Activated gamma-delta T cell (primary cell): Measurements from ENCODE around the gene REP15.
"Not testable (repeated sequence)": the region's sequence is repeated elsewhere in the genome, so short reads cannot be mapped to it uniquely, and the experiment has no call there.

ENCODE experiments used
- DNase-seq: peaks from one replicate; lab custom pipeline; 2025; lab: John Stamatoyannopoulos, UW

The REP15 gene

DNA sequence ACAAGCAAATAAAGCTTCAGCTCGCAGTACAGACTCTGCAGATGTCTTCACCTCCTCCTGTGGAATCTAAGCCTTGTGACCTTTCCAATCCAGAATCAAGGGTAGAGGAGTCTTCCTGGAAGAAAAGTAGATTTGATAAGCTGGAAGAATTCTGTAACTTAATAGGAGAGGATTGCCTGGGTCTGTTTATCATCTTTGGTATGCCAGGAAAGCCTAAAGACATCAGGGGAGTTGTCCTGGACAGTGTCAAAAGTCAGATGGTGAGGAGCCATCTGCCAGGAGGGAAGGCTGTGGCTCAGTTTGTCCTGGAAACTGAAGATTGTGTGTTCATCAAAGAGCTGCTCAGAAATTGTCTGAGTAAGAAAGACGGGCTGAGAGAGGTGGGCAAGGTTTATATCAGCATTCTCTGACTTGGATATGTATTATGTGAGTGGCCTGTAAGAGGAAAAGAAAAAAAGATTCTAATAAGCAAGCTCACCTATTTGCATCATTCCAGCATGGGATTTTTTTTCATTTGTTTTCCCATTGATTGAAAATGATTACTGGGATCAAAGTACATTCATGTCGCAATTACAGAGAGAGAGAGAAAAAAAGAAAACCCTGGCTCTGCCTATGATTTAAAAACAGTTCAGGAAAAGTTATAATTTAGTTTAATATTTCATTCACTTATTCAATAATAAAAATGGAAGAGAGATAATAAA lies 767 bp downstream of the REP15 start:
- no peak for DNase-seq

DNA sequence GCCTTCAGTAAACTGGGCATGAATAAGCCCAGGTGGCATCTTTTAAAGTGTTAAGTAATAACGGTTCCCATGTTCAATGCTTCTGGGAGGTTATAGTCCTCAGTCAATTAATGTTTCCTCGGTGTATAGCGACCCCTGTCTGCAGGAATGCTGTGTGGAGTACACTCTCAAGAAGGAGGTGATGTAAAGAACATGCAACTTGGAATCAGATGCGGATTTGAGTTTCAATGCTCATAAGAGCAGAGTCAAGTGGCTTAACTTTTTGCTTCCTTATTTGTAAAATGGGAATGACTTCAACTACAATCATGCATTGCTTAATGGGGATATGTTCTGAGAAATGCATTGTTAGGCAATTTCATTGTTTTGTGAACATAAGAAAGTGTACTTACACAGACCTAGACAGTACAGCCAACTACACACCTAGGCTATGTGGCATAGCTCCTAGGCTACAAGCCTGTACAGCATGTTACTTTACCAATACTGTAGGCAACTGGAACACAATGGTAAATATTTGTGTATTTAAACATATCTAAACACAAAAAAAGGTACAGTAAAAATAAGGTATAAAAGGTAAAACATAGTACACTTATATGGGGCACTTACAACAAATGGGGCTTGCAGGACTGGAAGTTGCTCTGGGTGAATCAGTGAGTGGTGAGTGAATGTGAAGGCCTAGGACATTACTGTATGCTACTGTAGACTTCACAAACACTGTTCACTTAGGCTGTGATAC lies 7.6 kb downstream of the REP15 start:
- no peak for DNase-seq

DNA sequence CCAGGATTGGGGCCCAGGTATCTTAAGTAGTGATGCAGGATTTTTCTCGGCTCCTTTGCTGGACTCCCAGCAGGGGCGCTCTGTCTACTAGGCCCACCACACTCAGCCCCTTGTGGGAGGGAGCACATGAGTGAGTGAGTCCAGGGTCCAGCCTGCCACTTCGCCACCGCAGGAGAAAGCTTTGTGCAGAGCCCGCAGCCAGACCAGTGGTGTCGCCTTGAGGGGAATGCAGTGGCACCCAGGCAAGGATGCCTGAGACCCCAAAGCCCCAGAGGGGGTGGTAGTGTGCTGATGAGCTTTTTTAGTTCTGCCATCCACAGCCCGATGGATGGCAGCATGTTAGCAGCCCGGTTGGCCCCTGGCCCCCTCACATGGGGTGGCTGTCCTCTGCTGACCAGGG lies 9.0 kb downstream of the REP15 start:
- no peak for DNase-seq

DNA sequence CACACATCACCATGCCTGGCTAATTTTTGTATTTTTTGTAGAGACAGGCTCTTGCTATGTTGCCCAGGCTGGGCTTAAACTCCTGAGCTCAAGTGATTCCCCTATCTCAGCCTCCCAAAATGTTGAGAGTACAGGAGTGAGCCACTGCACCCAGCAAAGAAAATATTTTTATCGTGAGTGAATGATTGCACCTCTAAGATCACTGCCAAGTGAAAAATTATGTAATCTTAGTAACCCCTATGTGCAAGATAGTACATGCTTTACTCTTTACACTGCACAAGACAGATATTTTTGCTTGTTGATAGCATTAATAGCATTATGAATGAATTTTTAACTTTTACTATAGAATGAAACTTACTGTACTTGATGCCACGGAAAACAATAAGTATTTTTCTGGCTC lies 11.0 kb downstream of the REP15 start:
- no peak for DNase-seq

DNA sequence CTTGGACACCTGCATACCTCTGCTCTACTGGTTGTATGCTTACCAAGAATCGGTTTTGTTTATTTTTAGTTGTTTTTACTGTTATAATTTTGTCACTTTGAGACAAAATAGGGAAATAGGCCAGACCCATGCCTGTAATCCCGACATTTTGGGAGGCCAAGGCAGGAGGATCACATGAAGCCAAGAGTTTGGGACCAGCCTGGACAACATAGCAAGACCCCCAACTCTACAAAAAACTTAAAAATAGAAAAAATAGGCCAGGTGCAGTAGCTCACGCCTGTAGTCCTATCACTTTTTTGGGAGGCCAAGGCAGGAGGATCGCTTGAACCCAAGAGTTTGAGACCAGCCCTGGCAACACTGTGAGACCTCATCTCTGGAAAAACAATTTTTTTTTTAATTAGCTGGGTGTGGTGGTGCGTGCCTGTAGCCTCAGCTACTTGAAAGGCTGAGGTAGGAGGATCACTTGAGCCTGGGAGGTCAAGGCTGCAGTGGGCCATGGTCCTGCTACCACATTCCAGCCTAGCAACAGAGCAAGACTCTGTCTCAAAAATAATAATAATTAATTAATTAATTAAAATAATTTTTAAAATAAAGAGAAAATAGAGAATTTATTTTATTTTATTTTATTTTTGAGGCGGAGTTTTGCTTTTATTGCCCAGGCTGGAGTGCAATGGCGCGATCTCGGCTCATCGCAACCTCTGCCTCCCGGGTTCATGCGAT lies 13.1 kb downstream of the REP15 start:
- DNase-seq, result no peak

DNA sequence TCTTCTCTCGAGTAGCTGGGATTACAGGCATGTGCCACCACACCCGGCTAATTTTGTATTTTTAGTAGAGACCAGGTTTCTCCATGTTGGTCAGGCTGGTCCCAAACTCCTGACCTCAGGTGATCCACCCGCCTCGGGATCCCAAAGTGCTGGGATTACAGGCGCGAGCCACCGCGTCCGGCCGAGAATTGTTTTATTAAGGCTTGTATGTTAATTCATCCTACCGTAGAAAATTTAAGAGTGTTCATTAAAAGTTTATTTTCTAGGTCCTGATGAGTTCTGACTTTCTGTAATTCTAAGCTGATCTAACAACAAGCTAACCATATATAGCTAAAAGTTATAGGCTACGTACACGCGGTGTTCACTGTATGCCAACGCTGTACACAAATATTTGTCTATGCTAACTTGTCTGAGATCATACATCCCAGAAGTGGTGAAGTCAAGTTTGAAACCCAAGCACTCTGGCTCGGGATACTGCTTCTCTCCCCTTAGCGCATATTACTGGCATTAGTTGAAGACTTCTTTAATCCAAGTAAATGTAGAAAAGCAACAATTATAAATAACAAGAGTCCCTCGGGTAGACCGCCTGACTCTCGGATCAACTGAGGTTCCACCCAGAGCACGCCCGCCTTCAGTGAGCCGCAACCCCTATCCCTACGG lies 13.8 kb downstream of the REP15 start:
- DNase-seq, result no peak

DNA sequence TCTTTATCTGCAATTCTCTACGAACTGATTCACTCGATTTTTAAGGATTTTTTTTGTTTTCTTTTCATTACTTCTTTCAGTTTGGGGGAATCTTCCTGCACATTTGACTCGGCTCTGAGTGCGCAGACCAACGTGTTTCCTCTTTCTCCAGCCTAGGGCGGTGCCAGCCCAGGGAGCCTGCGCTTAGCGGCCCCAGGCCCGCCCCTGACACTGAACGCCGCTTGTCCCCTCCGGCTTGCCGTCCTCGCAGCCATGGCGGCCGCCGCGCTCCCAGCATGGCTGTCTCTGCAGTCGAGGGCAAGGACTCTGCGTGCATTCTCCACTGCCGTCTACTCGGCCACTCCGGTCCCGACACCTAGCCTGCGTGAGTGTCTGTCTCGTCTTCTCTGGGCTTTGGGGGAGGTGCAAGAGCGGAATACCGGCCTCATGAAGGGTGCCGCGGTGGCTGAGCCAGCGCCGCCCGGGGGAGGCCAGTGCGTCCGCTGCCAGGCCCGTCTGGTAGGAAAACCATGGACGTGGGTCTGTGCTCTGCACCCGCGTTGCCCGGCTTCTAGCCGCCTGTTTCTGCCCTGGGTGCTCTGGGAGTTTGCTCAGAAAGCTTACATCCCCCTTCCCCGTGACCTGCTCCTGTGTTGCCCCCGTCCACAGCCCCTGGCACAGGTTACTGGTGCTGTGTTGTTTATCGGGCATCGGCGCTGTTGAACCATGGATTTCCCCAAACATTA lies 14.5 kb downstream of the REP15 start, which contains the start of gene MRPS35:
Gene MRPS35 (plus strand): TSS at position 241 of the 725 bp plus-strand sequence. CDS start 12 bp downstream, at position 253.
- DNase-seq, result peak; percentile 87

DNA sequence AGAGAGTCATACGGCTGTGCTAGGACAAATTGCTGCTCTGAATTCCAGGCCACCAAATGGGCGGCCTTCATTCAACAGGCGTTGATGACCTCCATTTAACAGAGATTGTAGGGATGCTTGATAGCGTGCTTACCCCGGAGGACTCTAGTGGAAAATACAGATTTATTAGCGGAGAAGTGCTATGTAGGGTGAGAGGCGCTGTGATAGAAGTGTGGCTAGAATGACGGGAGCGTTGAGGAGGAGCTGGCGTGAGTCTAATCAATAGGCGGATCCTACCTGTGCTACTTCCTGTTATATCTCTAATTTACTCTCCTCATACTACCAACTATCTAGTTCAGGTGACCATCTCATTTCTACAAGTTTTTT lies 15.1 kb downstream of the REP15 start:
- DNase-seq, result no peak

DNA sequence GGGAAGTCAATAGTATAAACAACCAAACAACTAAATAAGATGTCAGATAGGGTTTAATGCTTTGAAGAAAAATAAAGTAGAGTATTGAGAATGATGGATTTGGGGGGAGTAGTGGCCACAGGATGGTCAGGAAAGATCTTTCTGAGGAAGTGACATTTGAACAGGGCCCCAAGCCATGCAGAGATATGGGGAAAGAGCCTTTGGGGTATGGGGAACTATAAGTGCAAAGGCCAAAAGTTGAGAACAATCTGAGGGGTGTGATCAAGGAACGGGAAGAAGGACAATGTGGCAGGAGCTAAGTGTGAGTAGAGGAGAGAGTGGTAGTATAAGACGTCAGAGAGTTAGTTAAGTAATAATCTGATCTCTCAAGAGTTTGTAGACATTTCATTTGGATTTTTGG lies 15.7 kb downstream of the REP15 start:
- no peak for DNase-seq

DNA sequence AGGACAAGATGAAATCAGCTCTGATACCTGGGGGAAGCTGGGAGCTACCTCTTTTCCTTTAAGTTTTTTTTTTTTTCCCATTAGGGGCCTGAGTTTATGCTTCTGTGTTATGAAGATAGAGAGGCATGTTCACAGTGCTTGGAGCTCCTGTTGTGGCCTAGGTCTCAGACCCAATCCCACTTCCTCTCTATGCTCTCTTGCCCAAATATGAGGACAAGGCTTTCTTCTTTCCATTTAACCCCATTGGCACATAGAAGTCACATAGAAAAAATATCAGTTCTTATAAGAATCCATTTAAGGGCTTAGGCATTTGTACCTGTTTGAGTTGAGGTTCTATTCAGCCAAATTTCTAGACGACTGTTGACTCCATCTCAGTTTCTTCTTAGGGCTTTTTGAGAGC lies 27.0 kb downstream of the REP15 start:
- DNase-seq, result no peak

DNA sequence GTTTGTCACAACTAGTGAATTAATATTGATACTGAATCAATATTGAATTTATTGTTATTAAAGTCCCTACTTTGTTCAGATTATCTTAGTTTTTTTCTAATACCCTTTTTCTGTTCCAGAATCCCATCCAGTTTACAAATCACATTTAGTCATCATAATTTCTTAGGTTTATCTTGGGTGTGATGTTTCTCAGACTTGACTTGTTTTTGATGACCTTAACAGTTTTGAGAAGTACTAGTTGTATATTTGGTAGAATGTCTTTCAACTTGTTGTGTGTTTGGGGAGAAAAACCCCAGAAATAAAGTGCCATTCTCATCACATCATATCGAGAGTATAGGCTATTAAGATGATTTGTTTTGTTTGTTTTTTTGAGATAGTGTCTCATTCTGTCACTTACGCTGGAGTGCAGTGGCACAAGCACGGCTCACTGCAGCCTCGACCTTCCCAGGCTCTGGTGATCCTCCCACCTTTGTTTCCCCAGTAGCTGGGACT lies 33.9 kb downstream of the REP15 start:
- DNase-seq, result no peak

DNA sequence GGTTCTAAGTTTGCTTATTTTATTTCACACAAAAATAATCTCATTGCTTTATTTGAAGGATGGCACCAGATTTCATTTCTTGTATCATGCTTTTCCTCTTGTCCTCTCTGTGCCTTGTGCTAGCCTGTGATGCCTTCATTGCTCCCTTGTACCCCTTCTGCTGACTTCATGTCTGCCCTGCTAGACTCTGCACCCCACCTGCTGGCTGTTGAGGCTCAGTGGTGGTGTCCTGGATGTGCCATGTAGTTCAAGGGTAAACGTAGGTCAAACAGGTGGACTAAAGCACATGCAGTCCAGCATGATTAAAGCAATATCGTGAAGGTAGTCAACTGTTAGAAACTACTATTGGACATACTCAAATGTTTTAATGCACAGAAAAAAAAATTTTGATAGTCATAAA lies 36.0 kb downstream of the REP15 start:
- DNase-seq, result no peak

DNA sequence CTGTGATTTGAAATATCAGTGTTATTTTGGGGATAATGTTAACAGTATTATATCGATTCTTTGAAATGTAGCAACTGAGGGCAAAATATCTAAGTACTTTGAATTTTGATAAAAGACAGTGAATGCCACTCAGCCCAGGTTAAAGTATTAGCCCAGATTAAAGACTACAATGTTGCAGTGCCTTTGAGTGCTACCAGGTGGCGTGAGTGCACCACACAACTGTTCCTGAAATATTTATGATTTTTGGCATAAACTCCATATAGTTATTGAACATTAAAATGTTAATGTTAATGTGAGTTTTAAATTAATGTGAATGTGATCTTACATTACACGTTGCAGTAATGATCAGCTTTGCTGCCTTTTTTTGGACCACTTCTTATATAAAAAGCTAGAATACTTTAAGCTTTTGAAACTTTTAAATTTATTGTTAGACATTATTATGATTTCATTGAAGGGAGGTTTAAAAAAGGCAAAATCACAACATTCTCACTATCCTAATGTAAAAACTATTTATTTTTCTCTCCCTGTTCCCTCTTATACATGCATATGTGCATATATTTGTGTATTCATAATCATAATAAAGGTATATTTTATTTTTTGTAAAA lies 36.9 kb downstream of the REP15 start:
- no peak for DNase-seq

DNA sequence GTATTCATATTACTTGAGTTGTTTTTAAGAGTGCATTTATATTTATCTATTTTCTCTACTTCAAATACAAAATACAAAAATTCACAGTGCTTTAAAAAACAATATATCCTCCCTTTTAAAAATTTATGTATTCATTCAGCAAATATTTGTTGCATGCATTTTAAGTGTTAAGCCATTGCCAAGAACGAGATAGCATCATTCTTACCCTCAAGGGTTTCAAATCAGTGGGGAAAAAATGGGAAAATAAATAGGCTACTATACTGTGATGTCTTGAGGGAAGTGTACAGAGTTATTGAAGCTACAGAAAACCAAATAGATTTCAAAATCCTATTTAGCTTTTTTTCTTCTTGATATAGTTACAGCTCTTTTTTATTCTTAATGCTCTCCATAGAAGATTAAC lies 37.5 kb downstream of the REP15 start:
- DNase-seq, result no peak

DNA sequence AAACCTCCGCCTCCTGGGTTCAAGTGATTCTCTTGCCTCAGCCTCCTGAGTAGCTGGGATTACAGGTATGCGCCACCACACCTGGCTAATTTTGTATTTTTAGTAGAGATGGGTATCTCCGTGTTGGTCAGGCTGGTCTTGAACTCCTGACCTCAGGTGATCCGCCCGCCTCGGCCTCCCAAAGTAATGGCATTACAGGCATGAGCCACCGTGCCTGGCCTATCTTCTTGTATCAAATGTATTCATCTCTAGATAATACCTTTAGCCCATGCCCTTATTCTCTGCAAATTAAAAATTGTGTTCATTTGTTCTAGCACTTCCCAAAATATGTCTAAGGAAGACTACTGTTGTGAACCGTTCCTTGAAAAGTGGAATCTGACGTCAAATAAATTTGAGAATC lies 38.1 kb downstream of the REP15 start:
- not testable (repeated sequence) for DNase-seq

DNA sequence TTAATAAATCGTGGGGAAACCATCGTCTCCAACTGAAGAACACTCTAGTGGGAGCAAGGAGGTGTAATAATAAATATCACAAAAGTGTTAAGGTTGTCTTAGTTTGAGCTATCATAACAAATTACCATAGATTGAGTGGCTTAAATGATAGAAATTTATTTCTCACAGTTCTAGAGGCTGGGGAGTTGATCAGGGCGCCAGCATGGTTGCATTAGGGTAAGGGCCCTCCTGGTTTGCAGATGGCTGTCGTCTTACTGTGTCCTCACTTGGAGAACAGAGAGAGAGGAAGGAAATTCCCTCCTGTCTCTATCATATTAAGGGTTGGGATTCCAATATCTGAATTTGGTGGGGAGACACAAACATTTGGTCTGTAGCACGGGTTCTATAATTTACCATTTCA lies 47.4 kb downstream of the REP15 start:
- DNase-seq, result no peak

DNA sequence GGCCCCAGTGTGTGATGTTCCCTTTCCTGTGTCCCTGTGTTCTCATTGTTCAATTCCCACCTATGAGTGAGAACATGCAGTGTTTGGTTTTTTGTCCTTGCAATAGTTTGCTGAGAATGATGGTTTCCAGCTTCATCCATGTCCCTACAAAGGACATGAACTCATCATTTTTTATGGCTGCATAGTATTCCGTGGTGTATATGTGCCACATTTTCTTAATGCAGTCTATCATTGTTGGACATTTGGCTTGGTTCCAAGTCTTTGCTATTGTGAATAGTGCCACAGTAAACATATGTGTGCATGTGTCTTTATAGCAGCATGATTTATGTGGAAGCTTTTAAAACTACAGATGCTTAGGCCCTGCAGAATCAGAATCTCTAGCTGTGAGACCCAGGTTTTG lies 49.5 kb downstream of the REP15 start:
- DNase-seq, result not testable (repeated sequence)
